Natural killer cell (primary cell): ENCODE measurements around the gene C1orf141. TPM values are rescaled to one million over a fixed set of nuclear protein-coding genes. Genes with fewer than 3 reads are reported as not detected.

Experiments
- ATAC-seq, 3 donors: fragments of 150-1000 bp in 2 of 3; fragments of 200-7000 bp in 1 of 3; cut with Tn5 transposase; 1 replicate in 1 of 3; 2 replicates in 2 of 3; pipeline ENCODE4 v1.10.0; 2021; ENCODE audit warnings: mild to moderate bottlenecking in 2 of 3, moderate library complexity in 2 of 3
- DNase-seq, 2 donors: peaks; one replicate each; pipeline versions ENCODE4 v3.0.0 to v3.0.0-alpha.2; 2013 to 2021; ENCODE audit warnings: mixed read lengths in 1 of 2
- H3K27ac ChIP-seq: one replicate; pipeline ENCODE4 v1.5.1; 2013; ENCODE audit warnings: mild to moderate bottlenecking, low read length
- H3K27me3 ChIP-seq: one replicate; pipeline ENCODE4 v1.6.1; 2013; ENCODE audit warnings: low read length; ENCODE audit not compliant: control insufficient read depth, insufficient read depth
- H3K36me3 ChIP-seq: one replicate; pipeline ENCODE4 v1.6.1; 2013; ENCODE audit warnings: low read length; ENCODE audit not compliant: control insufficient read depth, insufficient read depth
- H3K4me1 ChIP-seq: one replicate; pipeline ENCODE4 v1.6.1; 2013; ENCODE audit warnings: low read length; ENCODE audit not compliant: control insufficient read depth, insufficient read depth
- H3K4me3 ChIP-seq: one replicate; pipeline ENCODE4 v1.5.1; 2013; ENCODE audit warnings: low read length
- H3K9me3 ChIP-seq: one replicate; pipeline ENCODE4 v1.6.1; 2013; ENCODE audit warnings: low read length; ENCODE audit not compliant: control insufficient read depth, insufficient read depth
- H3K27ac Mint-ChIP-seq, 2 donors: one replicate each; pipeline ENCODE4 v1.8.0; 2022; ENCODE audit warnings: mild to moderate bottlenecking in 2 of 2, mixed read lengths in 2 of 2, moderate library complexity in 1 of 2
- H3K27me3 Mint-ChIP-seq, 2 donors: one replicate each; pipeline ENCODE4 v1.8.0; 2022; ENCODE audit warnings: low read depth in 2 of 2, mixed read lengths in 2 of 2
- H3K36me3 Mint-ChIP-seq: one replicate; pipeline ENCODE4 v1.8.0; 2022; ENCODE audit warnings: mixed read lengths
- H3K4me1 Mint-ChIP-seq, 2 donors: one replicate each; pipeline ENCODE4 v1.8.0; 2022; ENCODE audit warnings: mixed read lengths in 2 of 2
- H3K4me3 Mint-ChIP-seq: one replicate; pipeline ENCODE4 v1.8.0; 2022; ENCODE audit warnings: mild to moderate bottlenecking, moderate library complexity, mixed read lengths
- H3K9me3 Mint-ChIP-seq, 2 donors: one replicate each; pipeline ENCODE4 v1.8.0; 2022; ENCODE audit warnings: mixed read lengths in 2 of 2
- CTCF ChIP-seq: fragments of 200-600 bp; IDR thresholded peaks from one replicate; pipeline ENCODE4 v1.8.0; 2022; ENCODE audit warnings: antibody characterized with exemption
- WGBS: methylation state at CpG from one replicate; pipeline ENCODE4 v1.1.7; 2013; ENCODE audit warnings: missing lambda C conversion rate; ENCODE audit not compliant: insufficient coverage; 5-methylcytosine and 5-hydroxymethylcytosine counted together
- intact Hi-C: fragments of 100-400 bp; cut with micrococcal nuclease; formaldehyde crosslinking; loops from one replicate; pipeline ENCODE4 v1.14.2; 2022
- total RNA-seq, 4 donors: library from RNA; stranded (reverse); fragments of 120-200 nt in 1 of 4; gene quantifications; one replicate each; pipeline versions ENCODE4 v1.2.3 to v1.2.4, GENCODE V29; 2013 to 2022

The C1orf141 gene
- total RNA-seq, 3 donors from 2014 or later (not counting 1 experiment from before 2014, with no cell fraction given): not detected

DNA sequence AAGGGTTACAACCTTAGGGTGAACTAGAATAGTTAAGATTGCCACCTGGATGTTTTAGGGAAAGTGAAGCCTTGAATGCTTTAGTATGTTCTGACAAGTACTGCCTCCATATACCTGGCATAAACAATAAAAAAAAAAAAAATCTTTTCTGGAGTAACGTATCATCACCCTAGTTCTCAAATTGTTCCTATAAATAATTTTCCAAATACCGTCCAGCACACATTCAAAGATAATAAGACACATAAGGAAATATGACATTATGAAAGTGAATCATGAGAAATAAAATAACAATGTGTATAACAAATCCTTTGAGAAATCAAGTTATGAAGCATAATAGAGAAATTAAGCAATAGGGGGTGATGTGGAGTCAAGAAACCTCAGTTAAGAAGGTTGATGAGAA is 20.6 kb downstream of the C1orf141 start:
- Histone ChIP-seq H3K27ac (no peak overlapping the region), H3K9me3 (no peaks in the 10 kb centered on the region), H3K36me3 (no peaks in the 10 kb centered on the region), H3K27me3 (no peaks in the 10 kb centered on the region), H3K4me3 (no peak overlapping the region), H3K4me1 (no peaks in the 10 kb centered on the region)
- ATAC-seq (no peak), DNase-seq (no peak)
- no peaks in the 10 kb centered on the region for H3K9me3 Mint-ChIP-seq
- no CpG with 5 or more reads among the region's 2 CpGs for WGBS
- no peaks in the 10 kb centered on the region for H3K27me3 Mint-ChIP-seq
- H3K4me1 Mint-ChIP-seq: no peaks in the 10 kb centered on the region
- no peak overlapping the region for H3K4me3 Mint-ChIP-seq
- no peaks in the 10 kb centered on the region for H3K36me3 Mint-ChIP-seq
- H3K27ac Mint-ChIP-seq: no peak overlapping the region
- intact Hi-C loops: no loop called here
- TF ChIP-seq CTCF: no peak

DNA sequence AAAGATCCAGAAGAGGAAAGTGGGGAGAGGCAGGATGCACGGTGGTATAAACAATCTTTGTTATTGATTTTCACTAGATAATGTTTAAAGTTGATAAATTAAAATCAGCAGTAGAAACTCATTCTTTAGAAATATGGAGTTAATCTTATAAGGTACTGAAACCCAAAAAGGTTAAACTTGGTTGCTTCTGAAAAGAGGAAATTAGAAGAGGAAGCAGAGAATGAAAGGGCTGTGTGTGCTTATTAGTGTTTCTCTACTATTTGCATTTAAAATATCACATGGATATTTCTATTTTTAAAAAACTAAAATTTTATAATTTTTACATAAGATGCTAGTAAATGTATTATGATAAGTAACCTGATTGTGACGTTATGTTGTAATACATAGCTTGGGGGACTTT is 24.4 kb downstream of the C1orf141 start:
- Histone ChIP-seq H3K27ac (no peak overlapping the region), H3K36me3 (no peaks in the 10 kb centered on the region), H3K9me3 (no peaks in the 10 kb centered on the region), H3K4me3 (no peak overlapping the region), H3K4me1 (no peaks in the 10 kb centered on the region), H3K27me3 (no peaks in the 10 kb centered on the region)
- 0% methylated on average over 1 of the region's 2 CpGs for WGBS
- DNase-seq (no peak), ATAC-seq (no peak)
- H3K27me3 Mint-ChIP-seq: peaks cover 0 to 19% of the 10 kb centered on the region in 2 donors
- no peaks in the 10 kb centered on the region for H3K9me3 Mint-ChIP-seq
- no peak overlapping the region for H3K27ac Mint-ChIP-seq
- H3K4me1 Mint-ChIP-seq: no peaks in the 10 kb centered on the region
- intact Hi-C loops: no loop called here
- no peaks in the 10 kb centered on the region for H3K36me3 Mint-ChIP-seq
- no peak overlapping the region for H3K4me3 Mint-ChIP-seq
- no peak for TF ChIP-seq CTCF

DNA sequence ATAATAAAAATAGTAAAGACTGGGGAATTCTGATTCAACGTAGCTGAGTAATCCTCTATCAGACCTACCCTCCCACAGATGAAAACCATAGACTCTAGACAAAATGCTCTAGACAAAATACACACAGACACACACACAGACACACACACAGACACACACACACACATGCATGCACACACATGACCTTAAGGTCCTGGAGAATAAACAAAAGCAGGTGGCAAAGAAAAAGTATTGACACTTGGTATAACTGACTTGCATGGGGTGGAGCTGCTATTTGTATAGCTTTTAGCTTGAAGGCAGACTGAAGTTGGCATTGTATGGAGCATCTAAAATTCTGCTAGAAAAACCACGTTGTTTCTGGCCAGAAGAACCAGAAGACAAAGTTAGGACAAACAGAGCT is 29.3 kb downstream of the C1orf141 start:
- WGBS: 94% methylated on average over 2 of the region's 2 CpGs
- H3K4me1 Mint-ChIP-seq: peaks cover 6 to 8% of the 10 kb centered on the region in 2 donors
- H3K4me3 ChIP-seq: no peak overlapping the region
- ATAC-seq (no peak), DNase-seq (no peak)
- no peaks in the 10 kb centered on the region for H3K9me3 Mint-ChIP-seq
- no peaks in the 10 kb centered on the region for H3K36me3 ChIP-seq
- no peak overlapping the region for H3K27ac Mint-ChIP-seq
- H3K9me3 ChIP-seq: no peaks in the 10 kb centered on the region
- no peaks in the 10 kb centered on the region for H3K4me1 ChIP-seq
- no peak overlapping the region for H3K4me3 Mint-ChIP-seq
- peaks cover 0 to 35% of the 10 kb centered on the region in 2 donors for H3K27me3 Mint-ChIP-seq
- intact Hi-C loops: no loop called here
- H3K36me3 Mint-ChIP-seq: no peaks in the 10 kb centered on the region
- no peaks in the 10 kb centered on the region for H3K27me3 ChIP-seq
- TF ChIP-seq CTCF: no peak
- no peak overlapping the region for H3K27ac ChIP-seq

GRCh38 chr1:67103548-67103947 is 31.2 kb downstream of the C1orf141 start:
- H3K27ac ChIP-seq: no peak overlapping the region
- peaks cover 7 to 9% of the 10 kb centered on the region in 2 donors for H3K4me1 Mint-ChIP-seq
- H3K4me3 Mint-ChIP-seq: no peak overlapping the region
- no peaks in the 10 kb centered on the region for H3K9me3 ChIP-seq
- no peaks in the 10 kb centered on the region for H3K9me3 Mint-ChIP-seq
- ATAC-seq (no peak), DNase-seq (no peak)
- peaks cover 0 to 45% of the 10 kb centered on the region in 2 donors for H3K27me3 Mint-ChIP-seq
- TF ChIP-seq CTCF: no peak
- no peaks in the 10 kb centered on the region for H3K36me3 ChIP-seq
- no peak overlapping the region for H3K27ac Mint-ChIP-seq
- no peaks in the 10 kb centered on the region for H3K36me3 Mint-ChIP-seq
- no peaks in the 10 kb centered on the region for H3K4me1 ChIP-seq
- intact Hi-C loops: no loop called here
- no CpG with 5 or more reads among the region's 1 CpG for WGBS
- H3K4me3 ChIP-seq: no peak overlapping the region
- H3K27me3 ChIP-seq: no peaks in the 10 kb centered on the region
